GM12873 (cell line): ENCODE data around the gene MLLT6.

Source experiments
- TF ChIP-seq, protein P1 (sequence below): IDR thresholded peaks from 2 replicates; pipeline ENCODE4 v1.5.1; 2012; ENCODE audit warnings: low read depth, mild to moderate bottlenecking, moderate library complexity, low read length, control low read depth; ENCODE audit not compliant: insufficient read depth; ENCODE audit errors: missing control alignments

MLLT6 gene

DNA sequence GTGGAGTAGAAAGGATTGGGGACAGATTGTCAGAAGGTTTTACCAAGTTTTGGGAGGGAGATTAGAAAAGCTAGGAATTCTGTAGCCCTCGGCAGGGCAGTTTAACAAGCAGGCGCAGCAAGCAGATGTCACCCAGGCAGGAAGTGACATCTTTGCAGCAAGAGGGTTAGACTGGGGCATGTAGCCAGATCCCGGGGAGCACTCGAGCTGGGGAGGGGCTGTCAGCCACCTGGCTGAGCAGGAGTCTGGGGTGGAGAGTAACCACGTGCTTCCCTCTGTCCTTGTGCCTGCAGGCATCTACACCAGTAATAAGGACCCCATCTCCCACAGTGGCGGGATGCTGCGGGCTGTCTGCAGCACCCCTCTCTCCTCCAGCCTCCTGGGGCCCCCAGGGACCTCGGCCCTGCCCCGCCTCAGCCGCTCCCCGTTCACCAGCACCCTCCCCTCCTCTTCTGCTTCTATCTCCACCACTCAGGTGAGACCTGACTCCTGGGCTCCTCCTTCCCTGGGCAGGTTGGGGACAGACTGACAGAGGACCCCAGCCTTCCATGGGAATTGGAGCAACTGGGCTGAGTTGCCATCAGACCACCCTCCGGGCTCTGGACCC, 12.2 kb downstream of the MLLT6 start:
- TF ChIP-seq, protein P1, sequence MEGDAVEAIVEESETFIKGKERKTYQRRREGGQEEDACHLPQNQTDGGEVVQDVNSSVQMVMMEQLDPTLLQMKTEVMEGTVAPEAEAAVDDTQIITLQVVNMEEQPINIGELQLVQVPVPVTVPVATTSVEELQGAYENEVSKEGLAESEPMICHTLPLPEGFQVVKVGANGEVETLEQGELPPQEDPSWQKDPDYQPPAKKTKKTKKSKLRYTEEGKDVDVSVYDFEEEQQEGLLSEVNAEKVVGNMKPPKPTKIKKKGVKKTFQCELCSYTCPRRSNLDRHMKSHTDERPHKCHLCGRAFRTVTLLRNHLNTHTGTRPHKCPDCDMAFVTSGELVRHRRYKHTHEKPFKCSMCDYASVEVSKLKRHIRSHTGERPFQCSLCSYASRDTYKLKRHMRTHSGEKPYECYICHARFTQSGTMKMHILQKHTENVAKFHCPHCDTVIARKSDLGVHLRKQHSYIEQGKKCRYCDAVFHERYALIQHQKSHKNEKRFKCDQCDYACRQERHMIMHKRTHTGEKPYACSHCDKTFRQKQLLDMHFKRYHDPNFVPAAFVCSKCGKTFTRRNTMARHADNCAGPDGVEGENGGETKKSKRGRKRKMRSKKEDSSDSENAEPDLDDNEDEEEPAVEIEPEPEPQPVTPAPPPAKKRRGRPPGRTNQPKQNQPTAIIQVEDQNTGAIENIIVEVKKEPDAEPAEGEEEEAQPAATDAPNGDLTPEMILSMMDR = no peak

DNA sequence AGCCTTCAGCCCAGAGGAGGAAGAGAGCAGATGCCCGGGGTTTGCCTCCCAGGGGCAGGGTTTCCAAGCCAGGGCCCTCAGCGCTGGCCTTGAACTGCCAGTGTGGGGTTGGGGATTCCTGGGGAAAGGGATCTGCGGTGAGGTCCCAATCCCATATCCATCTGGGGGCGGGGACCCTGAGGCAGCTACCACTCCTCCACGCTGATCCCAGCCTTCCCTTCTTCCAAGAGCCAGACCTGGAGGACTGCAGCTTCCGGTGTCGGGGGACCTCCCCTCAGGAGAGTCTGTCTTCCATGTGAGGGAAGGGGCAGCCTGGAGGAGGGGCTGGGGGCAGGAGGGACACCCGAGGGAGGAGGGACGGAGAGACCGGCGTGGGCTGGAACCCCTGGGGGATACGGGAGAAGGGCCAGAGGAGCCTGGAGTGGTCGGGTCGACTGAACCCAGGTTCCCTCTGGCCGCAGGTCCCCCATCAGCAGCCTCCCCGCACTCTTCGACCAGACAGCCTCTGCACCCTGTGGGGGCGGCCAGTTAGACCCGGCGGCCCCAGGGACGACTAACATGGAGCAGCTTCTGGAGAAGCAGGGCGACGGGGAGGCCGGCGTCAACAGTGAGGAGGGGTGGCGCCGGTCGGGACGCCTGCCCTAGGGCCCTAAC, 14.3 kb downstream of the MLLT6 start:
- TF ChIP-seq, protein P1 = no peak

DNA sequence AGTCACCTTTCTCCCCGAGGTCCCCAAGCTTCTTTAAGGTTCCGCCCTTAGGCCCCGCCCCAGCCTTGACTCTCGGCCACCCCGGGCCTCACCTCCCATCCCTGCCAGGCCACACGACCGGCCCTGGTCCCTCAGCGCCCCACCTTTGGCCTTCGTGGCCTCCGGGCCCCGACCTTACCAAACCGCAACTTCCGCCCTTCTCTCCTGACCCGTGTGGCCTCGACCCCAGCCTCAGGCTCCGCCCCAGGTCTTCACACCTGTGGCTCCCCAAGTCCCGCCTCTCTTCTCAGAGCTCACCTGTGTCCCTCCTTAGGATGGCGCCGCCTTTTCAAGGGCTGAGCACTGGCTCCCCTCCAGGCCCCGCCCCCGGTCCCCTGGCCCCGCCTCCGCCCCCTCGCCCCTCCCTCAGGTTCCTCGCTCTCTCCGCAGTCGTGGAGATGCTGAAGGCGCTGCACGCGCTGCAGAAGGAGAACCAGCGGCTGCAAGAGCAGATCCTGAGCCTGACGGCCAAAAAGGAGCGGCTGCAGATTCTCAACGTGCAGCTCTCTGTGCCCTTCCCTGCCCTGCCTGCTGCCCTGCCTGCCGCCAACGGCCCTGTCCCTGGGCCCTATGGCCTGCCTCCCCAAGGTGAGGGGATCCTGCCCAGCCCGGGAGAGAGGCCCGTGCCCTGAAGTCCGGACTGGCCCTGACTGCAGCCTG, 15.0 kb downstream of the MLLT6 start:
- TF ChIP-seq, protein P1 = no peak

DNA sequence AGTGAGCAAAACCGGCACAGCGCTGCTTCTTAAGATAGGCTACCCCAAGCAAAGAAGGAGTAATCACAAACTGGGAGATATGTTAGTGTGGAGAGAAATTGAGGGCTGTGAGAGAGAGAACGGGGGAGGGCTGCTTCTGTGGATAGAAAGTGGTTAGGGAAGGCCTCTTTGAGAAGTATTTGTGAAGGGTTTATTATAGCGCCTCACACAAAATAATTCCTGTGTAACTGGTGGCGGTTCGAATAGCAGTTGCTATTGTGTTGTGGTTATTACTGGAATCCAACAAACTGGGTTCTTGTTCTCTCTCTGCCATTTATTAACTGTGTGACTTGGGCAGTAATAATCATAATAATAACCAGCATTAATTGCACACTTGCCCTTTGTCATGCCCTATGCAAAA, 15.9 kb downstream of the MLLT6 start:
- TF ChIP-seq, protein P1 = no peak

DNA sequence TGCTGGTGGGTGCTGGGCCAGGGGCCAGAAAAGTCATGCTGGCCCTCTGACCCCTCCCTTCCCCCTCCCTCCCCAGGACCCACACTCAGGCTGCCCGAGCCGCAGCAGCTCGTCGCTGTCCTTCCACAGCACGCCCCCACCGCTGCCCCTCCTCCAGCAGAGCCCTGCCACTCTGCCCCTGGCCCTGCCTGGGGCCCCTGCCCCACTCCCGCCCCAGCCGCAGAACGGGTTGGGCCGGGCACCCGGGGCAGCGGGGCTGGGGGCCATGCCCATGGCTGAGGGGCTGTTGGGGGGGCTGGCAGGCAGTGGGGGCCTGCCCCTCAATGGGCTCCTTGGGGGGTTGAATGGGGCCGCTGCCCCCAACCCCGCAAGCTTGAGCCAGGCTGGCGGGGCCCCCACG, 16.7 kb downstream of the MLLT6 start:
- TF ChIP-seq, protein P1 = no peak

DNA sequence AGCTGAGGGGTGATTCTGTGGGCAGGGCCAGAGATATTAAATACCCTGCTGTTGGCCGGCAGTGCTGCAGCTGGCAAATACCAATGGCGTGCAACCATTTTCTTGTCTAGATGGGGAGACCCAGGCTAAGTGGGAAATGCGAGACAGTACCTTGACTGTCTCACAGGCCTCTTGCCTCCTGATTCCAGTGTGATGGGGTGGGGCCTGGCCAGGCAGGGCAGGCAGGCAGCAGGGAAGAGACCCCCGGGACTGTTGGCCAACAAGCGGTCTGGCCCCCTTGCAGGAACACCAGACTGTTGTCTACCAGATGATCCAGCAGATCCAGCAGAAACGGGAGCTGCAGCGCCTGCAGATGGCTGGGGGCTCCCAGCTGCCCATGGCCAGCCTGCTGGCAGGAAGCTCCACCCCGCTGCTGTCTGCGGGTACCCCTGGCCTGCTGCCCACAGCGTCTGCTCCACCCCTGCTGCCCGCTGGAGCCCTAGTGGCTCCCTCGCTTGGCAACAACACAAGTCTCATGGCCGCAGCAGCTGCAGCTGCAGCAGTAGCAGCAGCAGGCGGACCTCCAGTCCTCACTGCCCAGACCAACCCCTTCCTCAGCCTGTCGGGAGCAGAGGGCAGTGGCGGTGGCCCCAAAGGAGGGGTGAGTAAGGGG, 19.4 kb downstream of the MLLT6 start:
- TF ChIP-seq, protein P1 = no peak

DNA sequence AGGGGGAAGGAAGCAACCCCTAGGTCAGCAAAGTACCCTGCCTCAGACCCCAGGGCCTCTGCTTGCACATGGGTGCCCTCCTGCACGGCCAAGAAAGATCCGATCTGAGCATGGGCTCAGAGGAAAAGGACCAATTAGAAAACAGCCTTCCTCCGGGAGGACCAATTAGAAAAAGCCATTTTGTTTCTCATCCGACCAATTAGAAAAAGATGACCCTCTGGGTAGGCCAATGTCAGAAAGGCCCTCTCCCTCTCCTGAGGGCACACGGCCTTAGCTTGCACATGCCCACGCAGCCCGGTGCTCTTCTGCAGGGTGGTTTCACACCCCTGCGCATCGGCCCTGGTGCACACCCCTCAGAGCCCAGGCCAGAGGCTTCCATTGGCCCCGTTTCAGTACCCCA, 20.0 kb downstream of the MLLT6 start:
- TF ChIP-seq, protein P1 = no peak
